GM08714 (cell line): ENCODE results near the gene COL4A6.

Experiments
- H3K4me3 ChIP-seq: fragments of 200-500 bp; sonication (Bioruptor generic); 2 replicates; pipeline ENCODE4 v1.5.1; 2014; ENCODE audit warnings: mild to moderate bottlenecking, low read length, inconsistent platforms
- ZNF274 ChIP-seq: IDR thresholded peaks from 2 replicates; pipeline ENCODE4 v1.6.1; 2012; ENCODE audit warnings: mild to moderate bottlenecking, low read depth, low read length

Gene COL4A6

DNA sequence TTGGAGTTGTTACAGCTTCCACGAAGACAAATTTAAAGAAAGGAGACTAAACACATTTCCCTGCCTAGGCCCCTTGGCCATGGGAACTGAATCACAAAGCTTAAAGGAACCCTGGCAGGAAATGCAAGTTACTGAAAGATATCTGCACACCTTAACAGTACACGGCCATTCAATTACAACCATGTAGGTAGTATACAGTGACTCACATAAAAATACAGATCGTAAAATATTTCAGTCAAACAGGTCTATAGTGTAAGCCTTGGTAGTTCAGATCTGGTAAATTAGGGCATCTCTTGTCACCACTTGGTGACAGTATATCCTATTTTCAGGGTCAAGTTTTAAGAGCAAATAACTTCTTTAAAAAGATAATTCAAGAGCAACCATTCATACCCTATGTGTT lies 234.7 kb downstream of the COL4A6 start:
- TF ChIP-seq ZNF274: no peak
- H3K4me3 ChIP-seq: no peak overlapping the region

DNA sequence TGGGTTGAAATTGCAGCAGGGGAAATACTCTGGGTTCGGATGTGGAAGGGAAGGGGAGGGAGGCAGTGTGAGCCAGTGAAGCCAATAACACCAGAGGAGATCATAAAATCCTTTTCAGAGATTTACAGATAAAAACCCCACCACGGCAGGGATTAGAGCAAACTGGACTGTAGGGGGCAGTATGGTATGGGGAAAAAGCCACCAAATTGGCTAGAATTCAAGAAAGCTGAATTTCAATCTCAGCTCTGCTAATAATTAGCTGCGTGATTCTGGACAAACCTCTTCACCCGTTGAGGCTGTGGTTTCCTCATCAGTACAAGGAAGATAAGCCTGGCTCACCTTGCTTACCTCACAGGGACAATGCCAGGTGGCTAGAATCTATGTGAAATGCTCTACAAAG lies 238.5 kb downstream of the COL4A6 start:
- no peak for TF ChIP-seq ZNF274
- no peak overlapping the region for H3K4me3 ChIP-seq

DNA sequence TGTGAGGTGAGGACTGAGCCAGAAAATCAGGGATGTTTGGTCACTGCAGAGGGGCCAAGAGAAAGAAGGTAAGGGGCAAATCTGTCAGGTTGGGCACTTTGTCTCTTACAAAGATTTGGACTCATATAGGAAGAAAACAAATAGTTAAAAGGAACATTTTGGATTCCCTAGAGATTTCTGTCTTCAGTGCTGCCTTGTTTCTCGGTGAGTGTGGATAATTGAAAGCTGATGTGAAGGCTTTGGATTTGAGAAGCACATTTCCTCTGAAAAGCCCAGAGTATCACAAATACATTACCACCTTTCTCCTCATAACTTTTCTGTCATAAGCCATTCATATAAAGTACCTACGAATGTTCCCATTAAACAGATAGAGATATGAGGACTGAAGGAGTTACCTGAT lies 239.2 kb downstream of the COL4A6 start:
- TF ChIP-seq ZNF274: no peak
- no peak overlapping the region for H3K4me3 ChIP-seq

DNA sequence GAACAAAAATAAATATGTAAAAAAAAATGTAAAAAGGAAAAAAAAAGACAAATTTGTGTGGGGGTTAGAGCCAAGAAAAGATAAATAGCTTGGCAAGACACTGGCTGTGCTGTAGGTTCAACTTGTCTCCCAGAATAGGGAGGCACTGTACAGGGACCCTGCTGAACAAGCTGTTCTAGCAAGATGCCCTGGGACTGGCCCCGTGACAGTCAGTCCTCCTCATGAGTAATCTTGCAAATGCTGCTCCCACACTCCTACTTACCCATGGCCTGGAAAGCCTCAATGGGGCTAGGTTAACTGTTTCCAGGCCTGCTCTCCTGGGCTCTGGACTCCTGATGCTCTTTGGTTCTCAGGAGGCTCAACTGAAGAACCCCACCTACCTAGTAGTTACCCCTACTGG lies 239.8 kb downstream of the COL4A6 start:
- no peak for TF ChIP-seq ZNF274
- H3K4me3 ChIP-seq: no peak overlapping the region

DNA sequence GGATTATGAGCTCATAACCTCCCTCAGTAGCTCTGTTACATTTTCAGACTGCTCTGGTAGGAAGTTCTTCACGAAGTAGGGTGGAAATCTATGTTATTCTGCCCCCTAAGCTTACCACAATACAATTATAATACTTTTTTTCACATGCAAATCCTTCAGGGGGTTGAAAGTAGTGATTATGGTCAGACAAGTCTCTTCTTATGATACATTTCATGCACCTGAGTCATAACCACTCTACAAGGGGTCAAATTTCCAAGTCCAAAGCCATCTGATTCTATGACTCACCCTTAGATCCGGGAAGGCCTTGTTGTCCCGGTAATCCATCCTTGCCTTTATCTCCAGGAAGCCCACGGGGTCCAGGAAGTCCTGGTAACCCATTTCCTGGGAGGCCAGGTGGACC lies 251.4 kb downstream of the COL4A6 start:
- H3K4me3 ChIP-seq: no peak overlapping the region
- no peak for TF ChIP-seq ZNF274

DNA sequence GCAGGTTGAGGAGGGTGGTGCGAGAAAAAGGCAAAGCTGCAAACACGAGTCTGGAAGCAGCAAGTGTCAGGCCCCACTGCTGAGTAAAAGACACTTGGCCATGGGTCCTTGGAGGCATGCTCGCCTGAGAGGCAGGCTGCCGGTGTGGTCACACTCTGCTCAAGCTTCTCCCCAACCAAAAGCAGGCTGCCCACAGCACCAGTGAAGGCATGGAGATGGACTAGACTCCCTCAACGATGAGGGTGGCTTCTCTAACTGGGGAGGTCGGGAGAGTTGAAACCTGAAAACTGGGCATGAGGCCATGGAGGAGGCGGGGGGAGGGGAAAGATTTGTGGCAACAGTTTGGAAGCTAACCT lies 260.1 kb downstream of the COL4A6 start:
- TF ChIP-seq ZNF274: no peak
- no peak overlapping the region for H3K4me3 ChIP-seq

DNA sequence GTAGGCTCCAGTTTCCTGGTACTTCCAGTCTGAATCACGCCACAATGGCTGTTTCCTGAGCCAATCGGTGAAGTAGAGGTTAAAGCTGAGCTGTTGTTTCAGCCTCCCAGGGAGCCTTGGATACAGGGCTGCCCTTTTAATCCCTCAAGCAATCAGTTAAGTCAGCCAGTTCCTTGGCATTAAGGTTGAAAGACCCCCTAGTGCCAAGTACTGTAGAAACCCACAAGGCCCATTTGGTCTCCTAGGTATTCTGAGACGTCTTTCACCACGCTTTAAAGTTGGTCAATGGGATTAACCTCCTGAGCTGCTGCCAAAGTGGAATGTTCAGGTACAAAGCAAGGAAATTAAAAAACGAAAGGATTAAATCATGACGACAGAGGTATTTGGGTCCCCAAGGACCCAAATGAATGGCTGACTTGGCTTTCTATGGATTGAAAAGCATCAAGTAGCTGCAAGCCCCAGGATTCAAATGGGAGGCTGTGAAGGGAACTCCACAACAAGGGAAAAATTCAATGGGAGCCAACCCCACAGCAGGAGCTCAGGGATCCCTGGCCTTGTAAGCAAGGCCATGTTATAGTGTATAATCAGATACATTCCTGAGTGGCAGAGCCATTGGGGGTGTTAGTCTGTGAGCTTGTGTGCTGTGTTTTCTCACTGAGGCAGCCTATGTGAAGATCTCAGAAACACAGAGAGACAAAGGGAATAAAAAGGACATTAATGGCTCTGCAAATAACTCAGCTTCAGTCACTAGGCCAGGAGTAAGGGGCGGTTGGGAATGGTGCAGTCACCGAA lies 260.7 kb downstream of the COL4A6 start:
- no peak for TF ChIP-seq ZNF274
- H3K4me3 ChIP-seq: no peak overlapping the region

DNA sequence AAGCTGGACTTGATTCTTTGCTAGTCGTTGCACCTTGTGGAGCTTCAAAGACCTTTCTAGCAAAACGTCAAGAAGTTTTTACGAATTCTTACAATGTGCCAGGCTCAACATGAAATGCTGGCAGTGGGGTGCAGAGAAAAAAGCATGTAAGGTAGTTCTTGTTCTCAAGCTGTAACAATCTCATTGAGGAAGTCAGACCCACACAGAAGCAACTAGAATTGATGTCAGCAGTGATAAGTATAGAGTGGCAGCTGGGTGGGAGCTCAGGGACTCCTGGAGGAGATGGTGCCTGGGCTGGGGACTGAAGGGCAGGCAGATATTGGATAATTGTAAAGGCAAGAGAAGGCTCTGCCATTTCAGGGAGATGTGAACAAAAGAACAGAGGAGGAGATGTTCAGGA lies 264.3 kb downstream of the COL4A6 start:
- no peak for TF ChIP-seq ZNF274

DNA sequence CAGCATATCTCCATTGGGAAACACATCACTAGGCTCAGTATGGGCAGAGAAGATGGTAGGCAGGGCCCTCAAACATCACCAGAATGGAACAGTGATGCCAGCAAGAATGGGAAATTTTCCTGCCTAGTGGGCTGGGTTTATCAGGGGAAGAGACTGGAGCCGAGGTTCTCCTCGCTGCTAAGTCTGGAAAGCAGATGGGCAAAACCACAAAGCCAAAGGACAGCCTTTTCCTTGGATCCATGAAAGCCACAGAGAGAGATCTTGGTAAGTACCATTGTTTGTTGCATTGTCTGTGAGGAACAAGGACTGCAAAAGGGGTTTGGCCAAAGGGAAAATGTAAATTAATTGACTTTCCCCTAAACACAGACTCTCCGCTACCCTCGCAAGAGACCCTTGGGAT lies 266.6 kb downstream of the COL4A6 start:
- no peak for TF ChIP-seq ZNF274
- no peak overlapping the region for H3K4me3 ChIP-seq

More for the DNA sequence above, 264.3 kb downstream of the COL4A6 start:
- H3K4me3 ChIP-seq: no peak overlapping the region

DNA sequence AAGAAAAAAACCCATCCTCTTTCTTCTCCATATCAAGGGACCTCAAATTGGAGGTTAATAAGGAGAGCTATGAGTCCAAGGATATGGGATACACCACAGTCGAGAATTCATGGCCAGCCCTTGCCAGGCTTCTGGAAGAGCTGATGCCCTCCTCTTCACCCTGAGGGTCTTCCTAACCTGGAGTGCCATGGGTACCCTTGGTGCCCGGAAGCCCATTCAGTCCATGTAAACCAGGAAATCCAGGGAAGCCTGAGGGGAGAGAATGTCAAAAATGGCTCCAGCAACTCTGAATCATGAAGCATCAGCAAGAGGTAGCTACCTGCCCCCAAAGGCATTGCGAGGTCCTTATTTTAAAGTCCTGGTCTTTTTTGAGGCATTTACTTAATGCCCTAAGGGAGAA lies 268.5 kb downstream of the COL4A6 start:
- no peak for TF ChIP-seq ZNF274
- no peak overlapping the region for H3K4me3 ChIP-seq

DNA sequence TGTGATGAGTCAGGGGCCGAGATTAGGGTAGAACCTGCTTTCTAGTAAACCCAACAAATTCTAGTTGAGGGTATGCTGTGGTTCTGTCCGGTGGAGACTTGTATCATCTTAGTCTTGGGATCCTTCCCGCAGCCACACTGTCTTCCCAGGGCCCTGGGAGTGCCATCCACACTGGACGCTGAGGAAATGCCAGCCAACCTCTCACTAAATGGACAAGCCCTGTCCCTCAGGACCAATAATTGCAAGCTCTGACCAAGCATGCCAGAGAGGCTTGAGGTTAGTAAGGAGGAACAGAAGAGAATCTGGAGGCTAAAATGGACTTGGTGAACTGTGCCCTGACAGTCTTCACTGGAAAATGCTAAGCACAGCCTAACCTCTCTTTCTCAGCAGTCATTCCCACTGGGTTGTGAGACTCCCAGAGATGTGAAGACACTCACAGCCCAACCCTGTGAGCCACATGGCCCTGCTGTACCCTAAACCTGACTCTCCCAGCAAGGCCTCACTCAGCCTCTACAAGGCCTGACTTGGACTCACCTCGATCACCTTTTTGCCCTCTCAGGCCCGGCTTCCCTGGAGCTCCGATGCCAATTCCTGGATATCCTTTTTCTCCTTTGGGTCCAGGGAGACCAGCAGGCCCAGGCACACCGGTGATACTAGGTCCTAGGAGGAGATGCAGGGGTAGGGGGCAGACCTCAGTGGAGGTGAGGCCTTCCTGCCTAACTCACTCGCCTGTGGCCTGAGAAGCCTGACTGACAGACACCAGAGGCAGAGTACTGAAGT lies 269.1 kb downstream of the COL4A6 start:
- no peak for TF ChIP-seq ZNF274
- H3K4me3 ChIP-seq: no peak overlapping the region

DNA sequence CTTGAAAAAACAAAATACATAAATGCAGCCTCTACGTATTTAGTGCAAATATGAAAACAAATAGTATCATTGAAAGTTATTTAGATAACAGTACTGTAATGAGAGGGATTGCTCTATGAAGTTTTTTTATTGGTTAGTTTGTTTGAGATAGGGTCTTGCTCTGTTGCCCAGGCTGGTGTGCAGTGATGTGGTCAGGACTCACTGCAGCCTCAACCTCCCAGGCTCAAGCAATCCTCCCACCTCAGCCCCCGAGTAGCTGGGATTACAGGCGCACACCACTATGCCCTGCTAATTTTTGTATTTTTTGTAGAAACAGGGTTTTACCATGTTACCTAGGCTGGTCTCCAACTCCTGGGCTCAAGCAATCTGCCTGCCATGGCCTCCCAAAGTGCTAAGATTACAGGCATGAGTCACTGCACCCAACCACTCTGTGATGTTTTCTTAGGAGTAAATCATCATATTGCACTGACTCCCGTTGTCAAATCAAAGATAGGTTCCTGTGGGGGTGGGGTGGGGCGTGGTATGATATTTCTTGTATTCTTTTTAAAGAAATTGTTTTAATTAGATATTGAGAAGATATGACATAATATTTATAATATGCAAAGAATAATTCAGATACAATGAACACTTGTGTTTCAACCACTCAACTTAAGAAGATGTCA lies 270.9 kb downstream of the COL4A6 start:
- H3K4me3 ChIP-seq: no peak overlapping the region
- no peak for TF ChIP-seq ZNF274

DNA sequence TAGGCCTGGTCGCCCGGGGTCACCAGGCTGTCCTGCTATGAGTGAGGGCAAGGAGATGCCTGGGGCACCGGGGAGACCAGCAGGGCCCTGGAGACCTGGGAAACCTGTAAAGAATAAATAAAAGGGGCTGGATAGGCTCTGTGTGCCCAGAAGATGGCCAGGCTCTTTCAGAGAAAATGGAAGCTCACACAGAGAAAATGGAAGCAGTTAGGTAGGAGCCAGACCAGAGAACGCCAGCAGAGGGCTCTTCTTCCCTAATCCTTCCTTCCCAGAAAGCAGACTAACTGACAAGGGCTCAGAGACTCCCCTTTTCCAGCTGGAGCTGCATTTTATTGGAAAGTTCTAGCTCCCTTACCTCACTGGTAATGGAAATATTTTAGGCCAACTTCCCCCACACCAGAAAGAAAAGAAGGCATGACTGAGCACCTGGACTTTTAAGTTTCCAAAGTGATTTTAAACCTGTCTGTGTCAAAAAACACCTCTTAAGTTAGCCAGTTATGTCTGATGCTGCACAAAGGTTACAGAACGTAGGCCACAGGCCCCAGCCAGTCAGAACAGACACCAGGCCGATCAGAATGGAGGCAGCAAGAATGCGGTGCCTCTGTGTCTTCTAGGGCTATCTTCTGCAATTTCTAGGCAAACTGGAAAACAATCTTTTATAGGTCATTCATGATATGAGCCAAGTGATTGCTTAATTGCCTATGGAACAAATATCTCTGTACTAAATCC lies 272.7 kb downstream of the COL4A6 start:
- no peak for TF ChIP-seq ZNF274
- no peak overlapping the region for H3K4me3 ChIP-seq

DNA sequence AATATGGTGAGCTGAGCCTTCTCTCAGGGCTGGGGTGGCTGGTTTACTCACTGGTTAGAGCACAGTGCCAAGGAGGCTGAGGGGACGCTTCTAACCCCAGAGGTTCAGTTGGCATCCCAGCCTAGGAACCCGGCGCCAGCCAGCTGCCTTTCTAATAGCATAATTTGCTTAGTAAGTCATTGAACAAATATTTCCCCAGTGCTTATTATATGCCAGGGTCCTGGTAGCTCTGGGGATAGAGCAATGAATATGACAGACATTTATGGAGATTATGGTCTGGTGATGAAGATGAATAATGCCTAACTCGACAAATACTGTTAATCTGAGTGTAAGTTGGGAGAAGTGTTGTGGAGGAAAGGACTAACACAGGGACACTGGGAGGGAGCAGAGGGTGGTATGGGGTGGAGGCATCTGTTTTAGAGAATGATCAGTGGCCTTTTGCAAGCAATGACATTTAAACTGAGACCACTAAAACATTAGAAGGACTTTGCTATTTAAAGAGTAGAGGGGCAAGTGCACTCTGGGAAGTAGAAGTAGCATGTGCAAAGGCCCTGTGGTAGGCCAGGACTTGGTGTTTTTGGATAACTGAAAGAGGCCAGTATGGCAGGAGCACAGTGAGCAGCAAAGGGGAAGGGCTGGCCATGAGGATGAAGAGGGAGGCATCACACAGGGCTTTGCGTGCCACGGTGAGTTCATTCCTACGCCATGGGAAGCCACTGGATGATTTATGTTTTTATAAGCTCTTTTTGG lies 274.7 kb downstream of the COL4A6 start:
- TF ChIP-seq ZNF274: no peak

DNA sequence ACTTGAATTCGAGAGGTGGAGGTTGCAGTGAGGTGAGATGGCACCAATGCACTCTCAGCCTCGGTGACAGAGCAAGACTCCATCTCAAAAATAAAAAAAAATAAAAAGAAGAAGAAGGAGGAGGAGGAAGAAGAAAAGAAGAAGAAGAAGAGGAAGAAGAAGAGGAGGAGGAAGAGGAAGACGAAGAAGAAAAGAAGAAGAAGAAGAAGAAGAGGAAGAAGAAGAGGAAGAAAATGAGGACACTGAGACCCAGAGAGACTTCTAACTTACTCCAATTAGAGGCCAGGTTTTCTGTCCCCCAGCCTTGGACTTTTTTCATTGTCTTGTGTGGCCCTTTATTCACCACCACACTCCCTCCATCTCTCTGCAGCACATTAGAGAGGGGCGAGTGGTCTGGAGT lies 276.0 kb downstream of the COL4A6 start:
- no peak overlapping the region for H3K4me3 ChIP-seq
- TF ChIP-seq ZNF274: no peak

More for the DNA sequence above, 274.7 kb downstream of the COL4A6 start:
- no peak overlapping the region for H3K4me3 ChIP-seq
